Choroid plexus epithelial cell (primary cell): ENCODE measurements around the gene SETBP1.
A peak's percentile ranks its signal among the peaks of the same experiment; 100 is the strongest.

Experiments used
- DNase-seq: peaks from one replicate; pipeline ENCODE4 v3.0.0-alpha.2; 2010; ENCODE audit warnings: low read depth
- H3K4me3 ChIP-seq: 2 replicates; pipeline ENCODE4 v1.5.1; 2011; ENCODE audit warnings: low read depth, mild to moderate bottlenecking, control low read depth, low read length, moderate library complexity
- CTCF ChIP-seq: conservative IDR thresholded peaks from 2 replicates; pipeline ENCODE4 v1.5.1; 2011; ENCODE audit warnings: low read depth, mild to moderate bottlenecking, control low read depth, inconsistent platforms, low read length, moderate library complexity

Gene SETBP1

GRCh38 chr18:44960580-44960979 is 279.9 kb downstream of the SETBP1 start:
- no peak for DNase-seq
- TF ChIP-seq CTCF, result no peak
- H3K4me3 ChIP-seq, result no peak overlapping the region

GRCh38 chr18:44961288-44961995 is 280.8 kb downstream of the SETBP1 start:
- DNase-seq, result no peak
- no peak for TF ChIP-seq CTCF
- H3K4me3 ChIP-seq, result no peak overlapping the region

GRCh38 chr18:44967599-44967998 is 286.9 kb downstream of the SETBP1 start:
- DNase-seq, result no peak
- H3K4me3 ChIP-seq, result no peak overlapping the region
- no peak for TF ChIP-seq CTCF

GRCh38 chr18:44968336-44968735 is 287.6 kb downstream of the SETBP1 start:
- no peak for TF ChIP-seq CTCF
- no peak for DNase-seq
- no peak overlapping the region for H3K4me3 ChIP-seq

- no peak for TF ChIP-seq CTCF
- no peak overlapping the region for H3K4me3 ChIP-seq
- no peak for DNase-seq
Measured at GRCh38 chr18:44969214-44969795, 288.6 kb downstream of the SETBP1 start.

- TF ChIP-seq CTCF, result peak; percentile 58
- H3K4me3 ChIP-seq, result no peak overlapping the region
- DNase-seq, result peak; percentile 41
Measured at GRCh38 chr18:44973282-44973681, 292.6 kb downstream of the SETBP1 start.

- no peak for DNase-seq
- no peak for TF ChIP-seq CTCF
- H3K4me3 ChIP-seq, result no peak overlapping the region
Measured at GRCh38 chr18:44974174-44974573, 293.5 kb downstream of the SETBP1 start.
